HG03280 (cell line): Measurements from ENCODE around the gene DNAH6.
A peak's percentile ranks its signal among the peaks of the same experiment; 100 is the strongest.
"Not testable (repeated sequence)": the region's sequence is repeated elsewhere in the genome, so short reads cannot be mapped to it uniquely, and the experiment has no call there.

Experiments used
- ATAC-seq: cut with Tn5 transposase; IDR thresholded peaks from one replicate; pipeline ENCODE4 v1.9.1; 2021; ENCODE audit warnings: mild to moderate bottlenecking, moderate library complexity; ENCODE audit not compliant: unreplicated experiment

DNAH6 gene, protein sequence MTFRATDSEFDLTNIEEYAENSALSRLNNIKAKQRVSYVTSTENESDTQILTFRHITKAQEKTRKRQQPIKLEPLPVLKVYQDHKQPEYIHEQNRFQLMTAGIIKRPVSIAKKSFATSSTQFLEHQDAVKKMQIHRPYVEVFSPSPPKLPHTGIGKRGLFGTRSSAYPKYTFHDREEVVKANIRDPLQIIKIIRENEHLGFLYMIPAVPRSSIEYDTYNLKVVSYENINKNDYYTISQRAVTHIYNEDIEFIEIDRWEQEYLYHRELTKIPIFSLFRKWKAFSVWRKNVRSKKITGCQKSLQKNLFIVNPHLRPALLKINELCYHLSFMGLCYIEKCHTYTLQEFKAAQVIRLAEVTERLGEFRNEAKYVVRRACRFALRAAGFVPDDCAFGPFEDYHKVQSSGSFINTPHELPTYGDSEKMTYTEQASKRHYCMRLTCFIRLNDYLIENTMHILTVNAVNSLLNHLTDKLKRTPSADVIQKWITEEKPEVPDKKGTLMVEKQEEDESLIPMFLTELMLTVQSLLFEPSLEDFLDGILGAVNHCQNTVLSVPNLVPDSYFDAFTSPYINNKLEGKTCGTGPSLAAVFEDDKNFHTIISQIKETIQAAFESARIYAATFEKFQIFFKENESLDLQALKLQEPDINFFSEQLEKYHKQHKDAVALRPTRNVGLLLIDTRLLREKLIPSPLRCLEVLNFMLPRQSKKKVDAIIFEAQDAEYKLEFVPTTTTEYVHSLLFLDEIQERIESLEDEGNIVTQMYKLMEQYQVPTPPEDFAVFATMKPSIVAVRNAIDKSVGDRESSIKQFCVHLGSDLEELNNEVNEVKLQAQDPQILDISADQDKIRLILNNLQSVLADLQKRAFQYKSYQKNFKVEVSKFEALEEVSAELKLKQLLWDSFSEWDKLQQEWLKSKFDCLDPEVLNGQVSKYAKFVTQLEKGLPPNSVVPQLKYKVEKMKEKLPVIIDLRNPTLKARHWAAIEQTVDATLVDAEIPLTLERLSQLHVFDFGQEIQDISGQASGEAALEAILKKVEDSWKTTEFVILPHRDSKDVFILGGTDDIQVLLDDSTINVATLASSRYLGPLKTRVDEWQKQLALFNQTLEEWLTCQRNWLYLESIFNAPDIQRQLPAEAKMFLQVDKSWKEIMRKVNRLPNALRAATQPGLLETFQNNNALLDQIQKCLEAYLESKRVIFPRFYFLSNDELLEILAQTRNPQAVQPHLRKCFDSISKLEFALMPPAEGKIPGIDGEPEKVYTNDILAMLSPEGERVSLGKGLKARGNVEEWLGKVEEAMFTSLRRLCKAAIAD (N-terminal part only)

DNA sequence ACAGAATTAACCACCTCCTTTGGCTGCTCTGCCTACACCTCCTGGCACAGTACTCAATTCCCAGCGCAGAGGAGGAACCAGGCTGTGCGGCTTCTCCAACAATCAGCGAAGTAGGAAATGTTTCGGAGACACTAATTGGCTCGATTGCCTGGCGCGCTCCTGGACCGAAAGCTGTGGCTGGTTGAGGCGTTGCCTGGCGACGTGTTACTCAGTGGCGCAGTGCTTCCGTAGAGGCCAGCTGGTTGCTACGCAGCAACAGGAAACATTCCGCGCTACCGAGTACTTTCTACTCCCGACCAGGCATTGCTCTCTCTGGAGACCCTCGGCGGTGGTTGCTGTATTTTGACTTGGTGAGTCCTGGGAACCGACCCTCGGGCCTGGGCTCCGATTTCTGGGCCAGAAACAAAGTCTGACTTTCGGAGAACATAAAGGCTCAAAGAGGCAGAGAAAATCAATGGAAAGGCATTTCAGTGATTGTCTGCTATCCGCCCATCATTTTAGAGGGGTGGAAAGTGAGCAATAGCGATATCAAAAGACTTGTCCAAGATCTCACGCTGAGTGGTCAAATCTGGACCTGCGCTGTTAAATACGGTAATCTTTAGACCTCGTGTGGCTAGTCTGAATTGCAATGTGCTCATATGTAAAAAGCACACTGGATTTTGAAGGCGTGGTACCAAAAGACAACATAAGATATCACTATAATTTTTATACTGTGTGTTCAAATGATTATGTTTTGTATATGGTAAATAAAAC lies at the start of gene DNAH6:
Gene DNAH6 (plus strand): TSS at position 265 of the 753 bp plus-strand sequence. CDS start 1,329 bp downstream, outside the sequence.
- ATAC-seq, result peak; percentile 86

DNA sequence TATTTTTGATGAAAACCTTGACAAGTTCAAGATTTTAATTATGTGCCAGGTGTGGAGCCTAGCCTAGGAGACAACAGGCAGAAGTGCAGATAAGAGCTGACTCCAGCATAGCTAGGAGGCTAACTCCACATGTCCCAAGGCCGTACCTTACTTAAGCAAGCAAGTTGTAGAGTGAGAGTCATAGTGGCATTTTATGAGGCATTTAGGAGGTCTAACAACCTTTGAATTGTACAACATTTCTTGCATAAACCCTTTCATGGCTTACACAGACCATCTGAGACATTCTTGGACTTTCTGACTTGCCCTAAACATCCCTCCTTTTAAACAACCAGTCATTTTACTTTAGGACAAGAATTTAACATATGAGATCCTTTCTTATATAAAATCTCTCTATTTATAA lies 48.9 kb upstream of the DNAH6 start:
- no peak for ATAC-seq

DNA sequence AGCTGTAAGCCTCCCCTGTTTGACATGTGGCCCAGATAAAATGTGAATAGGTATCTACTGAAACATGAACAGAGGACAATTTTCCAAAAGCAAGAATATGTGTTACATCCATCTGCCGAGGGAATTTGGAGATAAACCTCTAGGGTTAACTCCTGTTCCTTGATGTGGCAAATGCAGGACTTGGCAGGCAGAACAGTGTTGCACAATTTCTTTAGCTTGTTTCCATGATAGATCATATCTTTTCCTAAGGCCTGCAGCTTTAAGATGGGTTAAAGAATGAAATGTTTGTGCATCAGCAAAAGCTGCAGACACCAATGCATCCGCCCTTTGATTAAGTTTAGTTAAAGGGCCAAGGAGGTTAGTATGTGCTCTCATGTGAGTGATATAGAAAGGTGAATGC lies 43.9 kb upstream of the DNAH6 start:
- not testable (repeated sequence) for ATAC-seq

DNA sequence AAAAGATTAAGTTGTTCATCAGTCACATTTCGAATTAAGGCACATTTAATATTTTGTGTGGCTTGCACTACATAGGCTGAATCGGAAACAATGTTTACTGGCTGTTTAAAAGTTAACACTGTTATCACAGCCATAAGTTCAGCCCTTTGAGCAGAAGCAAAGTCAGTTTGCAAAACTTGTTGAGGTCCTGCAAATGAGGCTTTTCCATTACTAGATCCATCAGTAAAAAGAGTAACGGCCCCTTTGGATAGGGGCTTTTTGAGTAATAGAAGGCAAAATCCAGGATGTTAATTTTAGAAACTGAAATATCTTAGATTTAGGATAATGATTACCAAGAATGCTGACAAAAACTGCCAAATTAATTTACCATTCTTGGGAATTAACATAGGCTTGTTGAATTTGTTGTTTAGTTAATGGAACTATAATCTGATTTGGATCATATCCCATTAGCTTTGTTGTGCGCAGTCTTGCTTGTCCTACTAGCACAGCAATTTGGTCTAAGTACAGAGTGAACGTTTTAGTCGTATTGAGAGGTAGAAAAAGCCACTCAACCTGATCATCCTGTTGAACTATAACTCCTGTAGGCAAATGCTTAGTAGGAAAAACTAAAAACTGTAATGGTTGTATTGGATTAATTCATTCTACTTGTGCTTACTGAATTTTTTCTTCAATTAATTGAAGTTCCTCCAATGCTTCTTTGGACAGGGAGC lies 43.3 kb upstream of the DNAH6 start:
- no peak for ATAC-seq

GRCh38 chr2:84474176-84474575 lies 42.1 kb upstream of the DNAH6 start:
- ATAC-seq, result no peak

DNA sequence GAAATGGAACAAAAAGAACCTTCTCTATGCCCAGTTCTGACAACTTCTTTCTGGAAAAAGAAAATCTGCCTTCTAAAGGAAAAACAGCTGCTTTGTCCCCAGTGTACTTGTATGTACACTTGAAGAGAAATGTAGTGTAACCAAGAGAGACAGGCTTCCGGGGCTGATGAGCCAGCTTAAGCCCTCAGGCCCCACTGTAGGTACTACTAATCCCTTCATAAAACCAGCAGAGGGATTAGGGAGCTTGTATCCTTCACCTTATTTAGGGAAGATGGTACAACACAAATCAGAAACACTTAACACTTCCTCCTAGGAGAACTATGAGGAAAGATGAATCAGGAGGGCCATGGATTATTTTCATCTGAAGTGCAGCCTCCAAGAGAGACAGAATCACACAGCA lies 38.4 kb upstream of the DNAH6 start:
- no peak for ATAC-seq

- ATAC-seq, result no peak
Measured at GRCh38 chr2:84478867-84479266, 37.4 kb upstream of the DNAH6 start.

- no peak for ATAC-seq
Measured at GRCh38 chr2:84481702-84482101, 34.6 kb upstream of the DNAH6 start.

GRCh38 chr2:84482603-84483002 lies 33.7 kb upstream of the DNAH6 start:
- ATAC-seq, result no peak

DNA sequence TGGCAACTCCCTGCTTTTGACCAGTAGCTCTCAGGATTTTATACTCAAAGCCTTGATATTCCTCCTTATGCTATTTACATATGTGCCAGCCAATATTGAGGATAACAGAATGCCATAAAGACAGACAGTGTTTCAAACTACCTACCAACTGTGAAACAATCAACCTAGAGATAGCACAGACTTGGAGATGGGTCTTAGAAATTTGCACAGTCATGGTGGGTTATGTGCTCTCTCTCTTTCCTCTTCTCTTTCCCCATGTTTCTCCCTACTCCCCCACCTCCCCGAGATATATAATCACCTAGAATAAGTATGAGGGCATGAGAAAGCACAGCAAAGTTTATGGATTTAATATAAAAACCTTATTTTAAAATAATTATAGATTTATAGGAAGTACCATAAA lies 33.0 kb upstream of the DNAH6 start:
- no peak for ATAC-seq

- ATAC-seq, result no peak
Measured at GRCh38 chr2:84486441-84487115, 29.7 kb upstream of the DNAH6 start.

DNA sequence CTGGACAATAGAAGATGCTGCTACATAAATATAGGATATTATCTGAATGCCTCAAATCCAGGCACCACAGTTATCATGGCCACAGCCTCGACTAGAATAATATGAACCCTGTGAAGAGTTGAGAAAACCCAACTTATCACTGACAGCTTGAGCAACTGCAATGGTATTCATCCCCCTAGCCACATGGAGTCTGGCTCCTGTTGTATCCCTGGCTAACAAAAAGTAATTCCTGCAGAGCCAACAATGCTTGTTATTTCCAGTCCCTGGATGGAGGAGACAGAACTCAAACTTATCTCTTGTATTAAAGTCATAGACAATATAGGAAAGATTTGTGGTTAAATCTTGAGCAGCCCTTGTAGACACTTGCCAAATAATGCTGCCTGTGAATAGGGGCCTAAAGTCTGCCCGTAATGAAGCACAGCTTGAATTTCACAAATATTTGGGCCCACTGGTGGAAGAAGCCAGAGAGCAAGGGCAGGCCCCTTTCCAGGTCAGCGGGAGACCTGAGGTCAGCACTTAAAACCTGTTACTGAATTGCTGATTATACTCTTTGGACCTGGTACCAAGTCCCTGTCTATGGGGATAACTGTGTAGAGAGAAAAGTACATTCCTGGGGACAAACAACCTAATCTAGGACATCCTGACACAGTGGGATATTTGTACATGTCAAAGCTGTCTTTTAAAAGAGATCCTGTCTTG lies 28.9 kb upstream of the DNAH6 start:
- ATAC-seq, result no peak

GRCh38 chr2:84491256-84491655 lies 25.0 kb upstream of the DNAH6 start:
- no peak for ATAC-seq

- ATAC-seq, result no peak
Measured at GRCh38 chr2:84491741-84492140, 24.6 kb upstream of the DNAH6 start.

- no peak for ATAC-seq
Measured at GRCh38 chr2:84492571-84492970, 23.7 kb upstream of the DNAH6 start.

DNA sequence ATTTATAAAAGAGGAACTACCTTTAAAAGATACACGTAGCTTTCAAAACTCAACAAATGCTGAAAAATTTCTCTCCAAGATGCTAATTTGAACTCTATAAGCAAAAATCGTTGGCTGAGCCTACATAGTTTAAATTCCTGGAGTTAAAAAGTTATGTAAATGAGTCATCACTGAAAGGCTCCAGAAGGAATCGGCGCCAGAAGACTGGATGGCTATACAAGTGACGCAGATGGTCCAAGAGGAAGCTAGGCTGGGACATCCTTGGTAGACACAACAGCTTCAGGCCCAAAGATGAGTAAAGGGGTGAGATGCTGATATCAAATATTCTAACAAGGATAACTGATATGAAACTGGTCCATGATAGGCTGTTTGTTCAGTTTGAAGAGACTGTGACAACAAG lies 22.8 kb upstream of the DNAH6 start:
- no peak for ATAC-seq

DNA sequence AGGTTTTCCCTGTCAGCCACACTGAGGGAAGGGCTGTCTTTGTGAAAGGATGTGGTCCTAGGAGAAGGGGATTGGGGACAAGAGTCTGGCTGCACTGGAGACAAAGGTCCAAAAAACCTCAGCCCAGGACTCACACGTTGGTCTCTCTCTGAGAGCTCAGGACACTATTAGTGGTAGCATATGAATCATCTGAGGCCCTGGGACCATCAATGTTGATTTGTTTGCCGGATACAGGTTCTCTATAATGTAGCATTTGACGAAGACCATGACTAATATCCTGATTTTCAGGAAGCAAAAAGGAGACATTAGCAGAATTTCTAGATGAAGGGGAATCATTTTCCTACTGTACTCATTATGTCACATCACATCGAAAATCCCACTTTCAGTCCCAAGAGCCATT lies 22.2 kb upstream of the DNAH6 start:
- ATAC-seq, result no peak

DNA sequence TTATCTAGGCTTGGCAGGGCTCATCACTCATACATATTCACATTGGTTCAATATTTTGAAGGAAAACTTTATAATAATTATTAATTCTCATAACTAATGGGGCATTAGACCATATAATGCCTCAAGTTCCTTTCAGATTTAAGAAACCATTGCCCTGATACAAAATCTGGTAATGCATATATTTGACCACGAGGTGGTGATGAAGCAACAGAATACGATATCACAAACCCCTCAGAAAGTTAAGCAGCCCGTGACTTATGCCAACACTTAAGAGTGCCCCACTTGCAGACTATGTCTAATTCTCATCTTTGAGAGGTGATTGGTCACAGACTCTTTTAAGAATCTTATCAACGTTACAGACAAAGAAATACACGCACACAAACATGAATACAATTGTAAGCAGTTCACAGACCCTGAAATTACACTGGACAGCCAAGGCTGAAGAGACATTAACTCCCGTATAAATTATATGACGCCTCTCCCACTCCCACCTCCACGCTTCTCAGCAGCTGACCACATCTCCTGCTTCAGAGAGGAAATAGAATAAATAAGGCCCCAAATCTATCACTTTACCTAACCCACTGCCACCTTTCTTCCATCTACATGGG lies 20.7 kb upstream of the DNAH6 start:
- ATAC-seq, result peak; percentile 75
